Measurements from ENCODE around the gene CCN5.

Gene CCN5

DNA sequence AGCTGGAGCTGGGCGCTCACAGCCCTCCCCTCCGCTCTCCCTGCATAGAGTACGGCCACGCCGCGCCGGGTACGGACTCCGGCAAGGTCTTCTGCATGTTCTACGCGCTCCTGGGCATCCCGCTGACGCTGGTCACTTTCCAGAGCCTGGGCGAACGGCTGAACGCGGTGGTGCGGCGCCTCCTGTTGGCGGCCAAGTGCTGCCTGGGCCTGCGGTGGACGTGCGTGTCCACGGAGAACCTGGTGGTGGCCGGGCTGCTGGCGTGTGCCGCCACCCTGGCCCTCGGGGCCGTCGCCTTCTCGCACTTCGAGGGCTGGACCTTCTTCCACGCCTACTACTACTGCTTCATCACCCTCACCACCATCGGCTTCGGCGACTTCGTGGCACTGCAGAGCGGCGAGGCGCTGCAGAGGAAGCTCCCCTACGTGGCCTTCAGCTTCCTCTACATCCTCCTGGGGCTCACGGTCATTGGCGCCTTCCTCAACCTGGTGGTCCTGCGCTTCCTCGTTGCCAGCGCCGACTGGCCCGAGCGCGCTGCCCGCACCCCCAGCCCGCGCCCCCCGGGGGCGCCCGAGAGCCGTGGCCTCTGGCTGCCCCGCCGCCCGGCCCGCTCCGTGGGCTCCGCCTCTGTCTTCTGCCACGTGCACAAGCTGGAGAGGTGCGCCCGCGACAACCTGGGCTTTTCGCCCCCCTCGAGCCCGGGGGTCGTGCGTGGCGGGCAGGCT is 35.1 kb downstream of the CCN5 start (continued):
- TF ChIP-seq ZNF274 (IDR thresholded peaks at IDR 0.05; ENCODE audit: low read length), result no peak
- TF ChIP-seq ZNF274 (tag by site-specific recombination; IDR thresholded peaks at IDR 0.05; ENCODE audit: borderline replicate concordance), result no peak
- TF ChIP-seq, protein P1, sequence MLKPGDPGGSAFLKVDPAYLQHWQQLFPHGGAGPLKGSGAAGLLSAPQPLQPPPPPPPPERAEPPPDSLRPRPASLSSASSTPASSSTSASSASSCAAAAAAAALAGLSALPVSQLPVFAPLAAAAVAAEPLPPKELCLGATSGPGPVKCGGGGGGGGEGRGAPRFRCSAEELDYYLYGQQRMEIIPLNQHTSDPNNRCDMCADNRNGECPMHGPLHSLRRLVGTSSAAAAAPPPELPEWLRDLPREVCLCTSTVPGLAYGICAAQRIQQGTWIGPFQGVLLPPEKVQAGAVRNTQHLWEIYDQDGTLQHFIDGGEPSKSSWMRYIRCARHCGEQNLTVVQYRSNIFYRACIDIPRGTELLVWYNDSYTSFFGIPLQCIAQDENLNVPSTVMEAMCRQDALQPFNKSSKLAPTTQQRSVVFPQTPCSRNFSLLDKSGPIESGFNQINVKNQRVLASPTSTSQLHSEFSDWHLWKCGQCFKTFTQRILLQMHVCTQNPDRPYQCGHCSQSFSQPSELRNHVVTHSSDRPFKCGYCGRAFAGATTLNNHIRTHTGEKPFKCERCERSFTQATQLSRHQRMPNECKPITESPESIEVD (tag by site-specific recombination; IDR thresholded peaks at IDR 0.05), result no peak
- no peak for TF ChIP-seq MYNN (tag by site-specific recombination; IDR thresholded peaks at IDR 0.05; ENCODE audit: borderline replicate concordance)
- no peak for TF ChIP-seq ZNF544 (tag by site-specific recombination; IDR thresholded peaks at IDR 0.05)
- no peak for TF ChIP-seq ZNF626 (tag by site-specific recombination; IDR thresholded peaks at IDR 0.05)
- TF ChIP-seq BCL6B (tag by site-specific recombination; IDR thresholded peaks at IDR 0.05), result no peak
- TF ChIP-seq ZNF350 (tag by site-specific recombination; IDR thresholded peaks at IDR 0.05), result no peak
- no peak for TF ChIP-seq OVOL3 (tag by site-specific recombination; IDR thresholded peaks at IDR 0.05)
- no peak for TF ChIP-seq ZNF747 (tag by site-specific recombination; IDR thresholded peaks at IDR 0.05)
- TF ChIP-seq ZNF501 (tag by site-specific recombination; IDR thresholded peaks at IDR 0.05), result no peak
- TF ChIP-seq ZNF623 (tag by site-specific recombination; IDR thresholded peaks at IDR 0.05), result no peak

DNA sequence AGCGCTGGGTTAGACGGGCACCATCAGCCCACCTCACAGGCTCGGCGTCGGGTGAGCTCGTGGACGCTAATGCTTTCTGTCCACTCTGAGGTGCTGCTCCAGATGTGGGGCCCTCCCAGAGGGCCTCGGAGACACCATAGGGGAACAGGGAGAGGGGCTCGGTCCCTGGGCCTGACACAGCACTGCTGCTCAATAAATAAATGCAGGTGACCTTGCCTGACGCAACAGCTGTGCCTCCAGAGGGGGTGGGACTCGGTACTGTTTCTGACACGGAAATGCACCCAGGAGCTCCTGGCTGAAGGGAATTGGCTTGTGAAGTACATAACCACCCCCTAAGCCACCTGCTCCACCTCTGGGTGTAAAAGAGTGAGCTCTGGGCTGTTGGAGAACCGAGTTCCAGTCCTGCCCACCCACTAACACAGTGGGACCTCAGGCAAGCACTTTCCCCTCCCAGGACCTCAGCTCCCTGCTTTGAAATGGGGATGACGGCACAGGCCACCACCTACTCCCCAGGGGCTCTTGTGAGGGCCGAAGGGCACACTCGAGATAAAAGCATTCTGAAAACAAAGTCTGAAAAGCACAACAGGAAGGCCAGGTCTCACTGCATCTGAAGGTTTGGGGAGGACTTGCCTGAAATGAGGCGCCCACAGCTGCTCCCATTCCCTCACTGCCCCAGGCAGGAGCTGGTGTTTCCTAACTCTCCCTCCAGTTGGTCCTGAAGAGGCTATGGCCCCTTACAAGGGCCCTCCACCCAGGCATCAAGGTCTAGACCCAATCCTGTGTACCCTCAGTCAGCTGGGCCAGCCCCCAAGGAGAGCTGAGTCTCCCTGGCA is 37.1 kb downstream of the CCN5 start:
- CTCF ChIA-PET, result no interaction called here
- Histone ChIP-seq H3K27ac (ENCODE audit: extremely low read depth, low read depth, low read length) (no peak overlapping the region), H3K9me3 (ENCODE audit: control insufficient read depth, insufficient read depth, low read depth, low read length) (no peaks in the 10 kb centered on the region), H3K36me3 (ENCODE audit: control insufficient read depth in 2 of 2, insufficient read depth in 1 of 2, low read length in 2 of 2) (peaks cover 0 to 9% of the 10 kb centered on the region in 2 experiments; a peak in 1 of 3 replicates), H3K4me1 (ENCODE audit: control insufficient read depth, insufficient read depth, low read length) (no peaks in the 10 kb centered on the region), H3K4me3 (ENCODE audit: low read depth, low read length) (no peak overlapping the region)
- TF ChIP-seq ZBTB17 (tag by site-specific recombination; IDR thresholded peaks at IDR 0.05), result no peak
- peak; percentile 66 for TF ChIP-seq ZIC2 (tag by site-specific recombination; IDR thresholded peaks at IDR 0.05)
- POLR2A ChIA-PET, result interaction anchor here (0.6 kb wide), 1 partner anchor 544 kb away, joined by 3 read pairs; no protein-coding TSS in a partner anchor

DNA sequence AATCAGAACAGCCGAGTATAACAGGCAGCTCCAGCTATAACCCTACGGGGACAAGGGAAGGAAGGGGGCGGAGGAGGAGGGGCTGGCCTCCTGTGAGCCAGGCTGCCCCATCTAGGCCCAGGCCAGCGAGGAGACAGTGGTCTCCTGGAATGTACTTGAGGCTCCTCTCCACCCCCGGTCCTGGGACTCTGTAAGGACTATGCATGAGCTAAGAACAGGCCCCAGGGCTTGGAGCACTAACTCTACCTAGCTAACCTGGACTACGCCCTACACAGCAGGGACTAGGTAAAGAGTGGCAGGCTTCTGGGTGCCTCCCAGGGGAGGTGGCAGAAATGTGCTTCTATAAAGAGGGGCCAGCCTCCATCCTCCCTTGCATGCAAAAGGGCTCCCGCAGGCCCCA is 39.4 kb downstream of the CCN5 start:
- TF ChIP-seq ZNF335 (tag by site-specific recombination; conservative IDR thresholded peaks at IDR 0.05), result no peak
- no peak for TF ChIP-seq ZNF600 (tag by site-specific recombination; IDR thresholded peaks at IDR 0.05)
- peak; percentile 24 for TF ChIP-seq SP2 (tag by site-specific recombination; IDR thresholded peaks at IDR 0.05)

More for the DNA sequence above, 39.4 kb downstream of the CCN5 start:
- POLR2A ChIA-PET, result no interaction called here
- Histone ChIP-seq H3K4me1 (ENCODE audit: control insufficient read depth, insufficient read depth, low read length) (no peaks in the 10 kb centered on the region), H3K36me3 (ENCODE audit: control insufficient read depth in 2 of 2, insufficient read depth in 1 of 2, low read length in 2 of 2) (peaks cover 0 to 9% of the 10 kb centered on the region in 2 experiments; a peak in 1 of 3 replicates), H3K27ac (ENCODE audit: extremely low read depth, low read depth, low read length) (no peak overlapping the region), H3K9me3 (ENCODE audit: control insufficient read depth, insufficient read depth, low read depth, low read length) (no peaks in the 10 kb centered on the region), H3K4me3 (ENCODE audit: low read depth, low read length) (no peak overlapping the region)
- CTCF ChIA-PET, result no interaction called here
